Central memory CD8-positive, alpha-beta T cell (primary cell): Measurements from ENCODE around the gene CNTFR.
A peak's percentile ranks its signal among the peaks of the same experiment; 100 is the strongest.

Experiments
- ATAC-seq: fragments of 150-1000 bp; cut with Tn5 transposase; replicated peaks from 2 replicates; pipeline ENCODE4 v1.10.0; 2022; ENCODE audit warnings: mild to moderate bottlenecking, moderate FRiP score, moderate number of reproducible peaks; ENCODE audit not compliant: poor library complexity, severe bottlenecking; ENCODE audit errors: extremely low read depth
- DNase-seq, 2 donors: peaks; one replicate each; pipeline ENCODE4 v3.0.0; 2021; ENCODE audit warnings: low spot score in 2 of 2
- H3K27ac Mint-ChIP-seq: one replicate; pipeline ENCODE4 v1.8.0; 2022; ENCODE audit warnings: low read depth, mild to moderate bottlenecking, moderate library complexity, mixed read lengths
- H3K27me3 Mint-ChIP-seq: one replicate; pipeline ENCODE4 v1.8.0; 2022; ENCODE audit warnings: mixed read lengths
- H3K36me3 Mint-ChIP-seq: one replicate; pipeline ENCODE4 v1.8.0; 2022; ENCODE audit warnings: mild to moderate bottlenecking, moderate library complexity, mixed read lengths; ENCODE audit not compliant: insufficient read depth
- H3K4me1 Mint-ChIP-seq: one replicate; pipeline ENCODE4 v1.8.0; 2022; ENCODE audit warnings: mixed read lengths
- H3K4me3 Mint-ChIP-seq: one replicate; pipeline ENCODE4 v1.8.0; 2022; ENCODE audit warnings: mild to moderate bottlenecking, moderate library complexity, mixed read lengths
- H3K9me3 Mint-ChIP-seq: one replicate; pipeline ENCODE4 v1.8.0; 2022; ENCODE audit warnings: mixed read lengths

Gene CNTFR

GRCh38 chr9:34579104-34579807 lies 10.3 kb downstream of the CNTFR start:
- H3K27me3 Mint-ChIP-seq, result peaks cover 90% of the 10 kb centered on the region
- H3K27ac Mint-ChIP-seq, result no peak overlapping the region
- no peak overlapping the region for H3K4me3 Mint-ChIP-seq
- H3K9me3 Mint-ChIP-seq, result no peaks in the 10 kb centered on the region
- DNase-seq, result no peak
- no peak for ATAC-seq
- H3K36me3 Mint-ChIP-seq, result peaks cover 4% of the 10 kb centered on the region
- peaks cover 7% of the 10 kb centered on the region for H3K4me1 Mint-ChIP-seq

DNA sequence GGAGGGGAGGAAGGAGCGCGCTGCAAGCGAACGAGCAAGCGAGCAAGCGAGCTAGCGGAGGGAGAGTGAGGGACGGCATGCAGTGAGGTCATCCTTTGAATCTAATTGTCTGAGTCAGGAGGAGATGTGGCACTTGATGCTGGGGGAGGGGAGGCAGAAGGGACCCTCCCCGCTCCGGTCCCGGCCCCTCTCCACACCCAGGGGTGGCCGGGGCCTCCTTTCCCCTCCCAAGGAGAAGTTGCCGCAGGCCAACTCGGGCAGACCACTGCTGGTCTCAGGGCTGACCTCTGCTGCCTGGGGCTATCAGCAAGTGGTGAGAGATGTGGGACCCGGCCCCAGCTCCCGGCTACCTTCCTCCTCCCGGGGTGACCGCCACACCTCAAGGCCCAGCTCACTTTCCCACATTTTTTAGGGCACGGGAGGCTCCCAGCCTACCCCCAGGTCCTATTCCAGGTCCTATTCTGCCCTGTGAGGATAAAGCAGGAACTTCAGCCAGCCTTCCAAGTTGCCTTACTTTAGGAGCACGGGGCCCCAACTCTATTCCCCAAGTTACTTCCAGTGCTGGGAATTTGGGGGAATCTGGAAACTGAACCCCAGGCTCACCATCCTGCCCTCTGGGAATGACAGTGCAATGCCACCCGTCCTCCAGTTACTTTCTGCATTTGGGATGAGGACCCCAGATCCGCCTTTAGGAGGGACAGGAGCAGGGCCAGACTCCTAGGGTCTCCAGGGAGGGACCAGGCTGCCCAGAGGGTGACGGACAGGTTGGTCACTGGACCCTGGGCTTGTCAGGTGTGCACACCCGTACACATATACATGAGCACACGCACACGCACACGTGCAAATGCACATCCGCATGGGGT lies 11.1 kb downstream of the CNTFR start:
- H3K27me3 Mint-ChIP-seq, result peaks cover 90% of the 10 kb centered on the region
- peaks cover 4% of the 10 kb centered on the region for H3K36me3 Mint-ChIP-seq
- ATAC-seq (no peak), DNase-seq (no peak)
- no peak overlapping the region for H3K4me3 Mint-ChIP-seq
- H3K27ac Mint-ChIP-seq, result no peak overlapping the region
- H3K9me3 Mint-ChIP-seq, result no peaks in the 10 kb centered on the region
- H3K4me1 Mint-ChIP-seq, result peaks cover 7% of the 10 kb centered on the region

DNA sequence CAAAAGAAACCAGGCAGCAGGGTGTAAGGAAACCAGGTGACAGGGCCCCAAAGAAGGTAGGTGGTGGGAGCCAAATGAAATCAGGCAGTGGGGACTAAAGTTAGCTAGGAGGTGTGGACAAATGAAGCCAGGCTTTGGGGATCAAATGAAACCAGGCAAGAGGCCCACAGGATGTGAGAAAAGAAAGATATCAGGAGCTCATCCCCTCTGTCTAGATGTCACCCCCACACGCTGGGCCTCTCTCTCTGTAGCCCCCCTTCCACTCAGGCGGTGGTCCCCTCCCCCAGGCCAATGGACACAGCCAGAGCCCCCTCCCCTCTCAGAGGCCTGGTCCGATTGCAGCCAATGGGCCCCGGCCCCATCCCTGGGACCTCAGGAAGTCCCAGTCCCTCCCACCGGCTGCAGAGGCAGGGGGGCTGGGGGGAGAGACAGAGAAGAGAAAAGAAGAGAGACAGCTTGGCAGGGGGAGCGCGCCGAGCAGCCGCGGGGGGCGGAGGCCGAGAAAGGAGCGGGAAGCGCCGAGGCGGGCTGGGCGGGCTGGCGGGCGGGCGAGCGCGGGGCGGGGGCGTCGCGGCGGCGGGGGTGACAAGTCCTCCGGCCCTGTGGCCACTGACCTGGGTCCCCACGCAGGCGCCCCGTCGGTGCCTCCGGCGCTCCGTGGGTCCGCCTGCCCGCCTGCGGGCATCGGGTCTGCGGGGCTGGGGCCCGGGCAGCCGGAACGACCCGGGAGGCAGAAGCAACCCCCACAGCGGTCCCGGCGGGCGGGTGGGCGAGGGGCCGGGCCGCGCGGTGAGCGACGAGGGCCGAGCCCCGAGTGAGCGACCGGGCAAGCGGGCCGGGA lies 11.9 kb downstream of the CNTFR start:
- H3K27ac Mint-ChIP-seq, result no peak overlapping the region
- ATAC-seq (no peak), DNase-seq (no peak)
- H3K36me3 Mint-ChIP-seq, result peaks cover 4% of the 10 kb centered on the region
- H3K27me3 Mint-ChIP-seq, result peaks cover 85% of the 10 kb centered on the region
- H3K4me3 Mint-ChIP-seq, result peak overlapping the region; percentile 68
- H3K9me3 Mint-ChIP-seq, result no peaks in the 10 kb centered on the region
- H3K4me1 Mint-ChIP-seq, result peaks cover 7% of the 10 kb centered on the region

DNA sequence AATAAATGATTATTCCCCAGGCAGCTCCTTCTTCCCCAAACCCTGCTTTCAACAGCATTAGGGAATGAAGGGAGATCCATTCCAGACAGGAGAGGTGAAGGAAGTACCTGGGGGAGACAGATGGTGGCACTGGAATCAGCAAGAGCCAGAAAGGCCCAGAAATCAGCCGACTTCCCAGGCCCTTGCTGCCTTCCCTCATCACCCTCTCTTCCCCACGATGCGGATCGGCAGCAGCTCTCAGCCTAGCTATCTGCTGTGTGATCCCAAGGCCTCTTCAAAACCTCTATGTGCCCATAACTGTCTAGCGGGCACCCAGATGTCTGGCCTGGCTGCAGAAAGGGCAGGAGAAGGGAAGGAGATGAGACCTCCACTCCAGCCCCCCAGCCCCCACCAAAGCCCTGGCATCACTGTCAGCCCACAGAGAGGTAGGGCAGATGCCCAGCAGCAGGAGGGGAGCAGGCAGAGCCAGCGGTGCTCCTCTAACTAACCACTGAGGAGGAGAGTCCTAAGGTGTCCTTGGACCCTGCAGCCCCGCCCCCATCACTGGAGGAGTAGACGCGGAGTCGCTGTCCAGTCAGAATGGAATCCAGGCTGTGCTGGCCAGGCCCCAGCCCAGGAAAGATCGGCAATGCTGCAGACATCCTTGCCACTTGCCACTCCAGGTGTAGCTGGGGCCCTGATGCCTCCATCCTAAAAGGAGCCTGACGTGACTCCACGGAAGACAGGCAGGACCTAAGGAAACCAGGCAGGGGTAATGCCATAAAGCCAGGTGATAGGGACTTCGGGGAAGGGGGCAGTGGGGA lies 12.7 kb downstream of the CNTFR start:
- no peak for DNase-seq
- no peak for ATAC-seq
- Mint-ChIP-seq H3K27me3 (peaks cover 83% of the 10 kb centered on the region), H3K27ac (no peak overlapping the region), H3K36me3 (peaks cover 4% of the 10 kb centered on the region), H3K9me3 (no peaks in the 10 kb centered on the region), H3K4me3 (peak overlapping the region; percentile 68), H3K4me1 (peaks cover 7% of the 10 kb centered on the region)

GRCh38 chr9:34575862-34576596 lies 13.5 kb downstream of the CNTFR start:
- ATAC-seq (no peak), DNase-seq (no peak)
- Mint-ChIP-seq H3K4me3 (no peak overlapping the region), H3K27me3 (peaks cover 86% of the 10 kb centered on the region), H3K27ac (no peak overlapping the region), H3K9me3 (no peaks in the 10 kb centered on the region), H3K36me3 (peaks cover 4% of the 10 kb centered on the region), H3K4me1 (peaks cover 7% of the 10 kb centered on the region)

GRCh38 chr9:34575241-34575640 lies 14.3 kb downstream of the CNTFR start:
- H3K9me3 Mint-ChIP-seq, result no peaks in the 10 kb centered on the region

DNA sequence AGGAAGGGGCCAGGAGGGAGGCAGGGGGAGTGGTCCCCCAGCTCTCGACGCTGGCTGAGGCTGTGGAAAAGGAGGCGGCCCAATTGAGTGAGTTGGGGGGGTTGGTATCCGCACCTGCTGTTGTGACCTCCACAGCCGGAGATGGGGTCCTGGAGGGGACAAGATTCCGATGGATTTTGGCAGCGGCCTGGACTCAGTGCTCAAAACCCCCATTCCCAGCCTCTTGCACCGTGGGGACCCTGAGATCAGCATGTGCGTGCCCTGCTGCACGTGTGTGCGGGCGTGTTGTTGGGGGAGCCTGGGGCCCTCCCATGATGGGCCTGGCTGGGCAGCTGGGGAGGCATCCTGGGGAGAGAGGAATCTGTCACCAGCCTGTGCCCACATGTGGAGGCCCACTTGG lies 15.0 kb downstream of the CNTFR start:
- Mint-ChIP-seq H3K4me3 (no peak overlapping the region), H3K36me3 (peaks cover 4% of the 10 kb centered on the region), H3K27me3 (peaks cover 86% of the 10 kb centered on the region), H3K4me1 (peaks cover 7% of the 10 kb centered on the region), H3K27ac (no peak overlapping the region), H3K9me3 (no peaks in the 10 kb centered on the region)
- DNase-seq, result no peak
- ATAC-seq, result no peak

More at GRCh38 chr9:34575241-34575640, 14.3 kb downstream of the CNTFR start:
- H3K27ac Mint-ChIP-seq, result no peak overlapping the region
- peaks cover 7% of the 10 kb centered on the region for H3K4me1 Mint-ChIP-seq
- ATAC-seq (no peak), DNase-seq (no peak)
- peaks cover 4% of the 10 kb centered on the region for H3K36me3 Mint-ChIP-seq
- H3K27me3 Mint-ChIP-seq, result peaks cover 86% of the 10 kb centered on the region
- H3K4me3 Mint-ChIP-seq, result no peak overlapping the region

DNA sequence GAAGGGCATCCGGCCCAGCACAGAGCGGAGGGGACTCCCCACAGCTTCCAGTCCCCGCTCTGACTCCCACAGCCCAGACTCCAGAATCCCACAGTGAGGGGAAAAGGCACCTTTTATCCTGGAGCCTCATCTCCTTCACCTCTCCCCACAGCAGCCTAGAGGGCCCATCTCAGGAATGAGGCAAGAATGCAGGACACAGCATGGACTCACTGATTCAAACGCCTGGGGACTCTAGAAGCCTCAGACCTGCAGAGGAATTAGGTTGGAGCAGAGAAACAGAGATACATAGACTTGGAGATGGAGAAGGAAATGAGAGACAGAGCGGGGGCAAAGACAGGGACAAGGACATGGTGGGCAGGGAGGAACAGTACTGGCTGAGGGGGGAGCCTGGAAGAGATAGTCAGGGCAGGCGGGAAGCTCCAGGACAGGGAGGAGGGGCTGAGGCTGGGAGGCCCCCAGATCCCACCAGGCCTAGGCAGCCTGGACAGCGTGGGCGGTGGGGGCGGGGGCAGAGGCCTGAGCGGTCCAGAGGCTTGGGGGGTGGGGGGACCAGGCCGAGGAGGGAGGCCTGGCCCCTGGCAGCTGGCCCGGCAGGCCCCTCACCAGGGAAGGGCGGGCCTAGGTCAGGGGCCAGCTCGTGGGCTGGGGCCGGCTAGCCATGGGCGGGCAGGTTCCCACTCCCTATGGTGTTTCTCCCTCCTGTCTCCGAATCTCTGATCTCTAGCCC lies 15.8 kb downstream of the CNTFR start:
- ATAC-seq (no peak), DNase-seq (no peak)
- H3K36me3 Mint-ChIP-seq, result peaks cover 4% of the 10 kb centered on the region
- no peaks in the 10 kb centered on the region for H3K9me3 Mint-ChIP-seq
- H3K4me3 Mint-ChIP-seq, result no peak overlapping the region
- H3K27ac Mint-ChIP-seq, result no peak overlapping the region
- H3K27me3 Mint-ChIP-seq, result peaks cover 81% of the 10 kb centered on the region
- peaks cover 7% of the 10 kb centered on the region for H3K4me1 Mint-ChIP-seq

- Mint-ChIP-seq H3K9me3 (no peaks in the 10 kb centered on the region), H3K4me3 (no peak overlapping the region), H3K36me3 (peaks cover 3% of the 10 kb centered on the region), H3K4me1 (peaks cover 6% of the 10 kb centered on the region), H3K27me3 (peaks cover 86% of the 10 kb centered on the region), H3K27ac (no peak overlapping the region)
- DNase-seq (no peak), ATAC-seq (no peak)
These were observed 16.9 kb downstream of the CNTFR start for GRCh38 chr9:34572628-34573027.

- Mint-ChIP-seq H3K4me3 (no peak overlapping the region), H3K9me3 (no peaks in the 10 kb centered on the region), H3K27ac (no peak overlapping the region), H3K36me3 (no peaks in the 10 kb centered on the region), H3K4me1 (peaks cover under 1% of the 10 kb centered on the region), H3K27me3 (peaks cover 86% of the 10 kb centered on the region)
- no peak for DNase-seq
- no peak for ATAC-seq
These were observed 17.4 kb downstream of the CNTFR start for GRCh38 chr9:34572092-34572491.

DNA sequence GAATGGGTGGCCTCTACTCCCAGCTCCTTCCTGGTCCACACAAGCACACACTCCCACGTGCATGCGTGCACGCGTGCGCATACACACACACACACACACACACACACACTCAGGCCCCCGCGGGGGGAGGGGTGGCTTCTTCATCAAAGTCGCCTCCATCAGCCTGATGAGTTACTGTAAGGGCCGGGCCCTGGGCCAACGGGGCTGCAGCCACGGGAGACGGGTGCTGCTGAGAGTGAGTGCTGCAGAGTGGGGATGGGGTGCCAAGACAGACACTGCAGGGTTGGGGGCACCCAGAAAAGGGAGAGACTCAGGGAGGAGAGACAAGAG lies 18.1 kb downstream of the CNTFR start:
- Mint-ChIP-seq H3K4me1 (no peaks in the 10 kb centered on the region), H3K36me3 (no peaks in the 10 kb centered on the region), H3K4me3 (no peak overlapping the region), H3K27me3 (peaks cover 86% of the 10 kb centered on the region), H3K9me3 (no peaks in the 10 kb centered on the region), H3K27ac (no peak overlapping the region)
- ATAC-seq (no peak), DNase-seq (no peak)
